Stimulated activated naive CD4-positive, alpha-beta T cell treated with Interleukin-2 at 50 U/mL for 16 hours (primary cell): Measurements from ENCODE around the gene SMIM13.
"Not testable (repeated sequence)": the region's sequence is repeated elsewhere in the genome, so short reads cannot be mapped to it uniquely, and the experiment has no call there.

Experiments used
- DNase-seq: peaks from one replicate; lab custom pipeline; 2025; lab: John Stamatoyannopoulos, UW

SMIM13 gene

GRCh38 chr6:11083956-11084355, 9.7 kb upstream of the SMIM13 start:
- DNase-seq = no peak

GRCh38 chr6:11085758-11086435, 7.7 kb upstream of the SMIM13 start:
- no peak for DNase-seq

- not testable (repeated sequence) for DNase-seq
These were observed 6.4 kb upstream of the SMIM13 start for GRCh38 chr6:11087141-11087812.

- DNase-seq = no peak
These were observed 3.9 kb upstream of the SMIM13 start for GRCh38 chr6:11089695-11090094.

GRCh38 chr6:11091141-11091540, 2.5 kb upstream of the SMIM13 start:
- DNase-seq = not testable (repeated sequence)

GRCh38 chr6:11092668-11093375, 812 bp upstream of the SMIM13 start:
- DNase-seq = peak; percentile 36

GRCh38 chr6:11093376-11093625, 333 bp upstream of the SMIM13 start:
- DNase-seq = no peak

GRCh38 chr6:11094411-11094851, 797 bp downstream of the SMIM13 start:
- DNase-seq = peak; percentile 39

GRCh38 chr6:11094941-11095340, 1.3 kb downstream of the SMIM13 start:
- DNase-seq = no peak

- DNase-seq = peak; percentile 3
These were observed 2.5 kb downstream of the SMIM13 start for GRCh38 chr6:11096109-11096508.

- DNase-seq = no peak
These were observed 3.8 kb downstream of the SMIM13 start for GRCh38 chr6:11097476-11097875.

GRCh38 chr6:11098004-11098403, 4.4 kb downstream of the SMIM13 start:
- DNase-seq = no peak

GRCh38 chr6:11101417-11101816, 7.8 kb downstream of the SMIM13 start:
- DNase-seq = no peak

- no peak for DNase-seq
These were observed 9.4 kb downstream of the SMIM13 start for GRCh38 chr6:11103065-11103464.

GRCh38 chr6:11108726-11109125, 15.1 kb downstream of the SMIM13 start:
- DNase-seq = no peak

GRCh38 chr6:11110921-11111768, 17.5 kb downstream of the SMIM13 start, which contains the start of gene ERVFRD-1:
Gene ERVFRD-1, minus strand, starts transcription at chr6:11111725. Its CDS starts 6,415 bp downstream, at chr6:11105310.
- no peak for DNase-seq

GRCh38 chr6:11111769-11112437, 18.3 kb downstream of the SMIM13 start:
- DNase-seq = no peak

- DNase-seq = no peak
These were observed 19.4 kb downstream of the SMIM13 start for GRCh38 chr6:11113038-11113437.

GRCh38 chr6:11115808-11116536, 22.3 kb downstream of the SMIM13 start:
- not testable (repeated sequence) for DNase-seq

GRCh38 chr6:11120271-11121005, 26.8 kb downstream of the SMIM13 start:
- DNase-seq = no peak
